Bronchial epithelial cell (primary cell): ENCODE measurements around the gene IPO13. TPM values are rescaled to one million over a fixed set of nuclear protein-coding genes. Genes with fewer than 3 reads are reported as not detected.

ENCODE experiments used
- DNase-seq: peaks from one replicate; pipeline ENCODE4 v3.0.0-alpha.2; 2010; ENCODE audit warnings: low read depth
- FAIRE-seq: peaks from 2 replicates; lab custom pipeline; 2011; peaks lifted over from hg19 to GRCh38; lab: Jason Lieb, UNC
- H3K27me3 ChIP-seq: 2 replicates; pipeline ENCODE4 v1.5.1; 2011; ENCODE audit warnings: low read length; ENCODE audit not compliant: control insufficient read depth, insufficient read depth
- H3K36me3 ChIP-seq: 2 replicates; pipeline ENCODE4 v1.5.1; 2011; ENCODE audit warnings: low read length; ENCODE audit not compliant: control insufficient read depth, insufficient read depth
- H3K4me3 ChIP-seq: 2 replicates; pipeline ENCODE4 v1.5.1; 2011; ENCODE audit warnings: mild to moderate bottlenecking, low read depth, low read length, control low read depth
- total RNA-seq: library from RNA; depleted of rRNA; stranded (reverse); fragments of >200 nt; gene quantifications from 2 replicates; pipeline ENCODE4 v1.2.1, GENCODE V29; 2014
- TF ChIP-seq, protein P1 (sequence below): IDR thresholded peaks from 2 replicates; pipeline ENCODE4 v1.5.1; 2011; ENCODE audit warnings: mild to moderate bottlenecking, moderate library complexity, low read length, control low read depth, inconsistent platforms; ENCODE audit not compliant: insufficient read depth, severe bottlenecking

IPO13 gene
- total RNA-seq, 1 donor from 2014 or later = 13.2 TPM

DNA sequence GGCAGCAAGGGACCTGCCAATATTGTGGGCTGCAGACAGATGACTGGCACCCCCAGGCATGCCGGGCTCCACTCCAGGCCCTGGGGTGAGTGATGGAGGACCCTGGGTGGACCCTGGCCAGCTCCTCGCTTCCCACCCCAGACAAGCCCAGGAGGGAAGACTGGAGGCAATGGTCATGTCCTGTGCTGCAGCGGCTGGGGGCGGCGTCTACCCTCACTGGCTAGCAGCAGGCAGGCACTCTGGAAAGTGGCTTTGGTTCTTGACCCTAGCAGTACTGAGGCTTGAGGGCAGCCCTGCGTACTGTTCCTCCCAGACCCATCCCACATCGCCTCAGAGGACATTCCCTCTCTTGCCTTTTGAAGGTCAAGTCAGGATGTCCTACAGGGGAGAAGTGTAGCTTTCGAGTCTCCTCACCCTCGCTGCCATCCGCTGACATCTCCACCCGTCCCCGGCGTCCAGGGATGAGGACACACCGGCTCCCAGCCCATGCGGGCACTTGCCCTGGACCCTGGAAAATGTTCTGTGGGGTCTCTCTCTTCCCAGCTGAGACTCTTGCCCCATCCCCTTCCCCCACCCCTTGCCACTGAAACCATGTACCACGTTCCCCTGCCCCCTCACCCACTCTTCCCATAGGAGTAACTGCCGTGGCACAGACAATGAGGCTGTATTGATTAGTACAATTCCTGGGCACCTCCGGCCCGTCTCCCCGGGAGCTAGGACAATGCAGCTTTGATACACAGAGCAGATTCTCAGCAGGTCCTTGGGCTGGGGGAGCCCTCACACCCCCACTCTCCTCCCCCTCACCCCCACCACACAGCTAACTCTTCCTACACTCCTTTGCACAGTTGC lies 69.5 kb downstream of the IPO13 start:
- H3K36me3 ChIP-seq = peaks cover 10% of the 10 kb centered on the region
- H3K4me3 ChIP-seq = no peak overlapping the region
- FAIRE-seq (no peak), DNase-seq (no peak)
- TF ChIP-seq, protein P1, sequence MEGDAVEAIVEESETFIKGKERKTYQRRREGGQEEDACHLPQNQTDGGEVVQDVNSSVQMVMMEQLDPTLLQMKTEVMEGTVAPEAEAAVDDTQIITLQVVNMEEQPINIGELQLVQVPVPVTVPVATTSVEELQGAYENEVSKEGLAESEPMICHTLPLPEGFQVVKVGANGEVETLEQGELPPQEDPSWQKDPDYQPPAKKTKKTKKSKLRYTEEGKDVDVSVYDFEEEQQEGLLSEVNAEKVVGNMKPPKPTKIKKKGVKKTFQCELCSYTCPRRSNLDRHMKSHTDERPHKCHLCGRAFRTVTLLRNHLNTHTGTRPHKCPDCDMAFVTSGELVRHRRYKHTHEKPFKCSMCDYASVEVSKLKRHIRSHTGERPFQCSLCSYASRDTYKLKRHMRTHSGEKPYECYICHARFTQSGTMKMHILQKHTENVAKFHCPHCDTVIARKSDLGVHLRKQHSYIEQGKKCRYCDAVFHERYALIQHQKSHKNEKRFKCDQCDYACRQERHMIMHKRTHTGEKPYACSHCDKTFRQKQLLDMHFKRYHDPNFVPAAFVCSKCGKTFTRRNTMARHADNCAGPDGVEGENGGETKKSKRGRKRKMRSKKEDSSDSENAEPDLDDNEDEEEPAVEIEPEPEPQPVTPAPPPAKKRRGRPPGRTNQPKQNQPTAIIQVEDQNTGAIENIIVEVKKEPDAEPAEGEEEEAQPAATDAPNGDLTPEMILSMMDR = no peak
- no peaks in the 10 kb centered on the region for H3K27me3 ChIP-seq

DNA sequence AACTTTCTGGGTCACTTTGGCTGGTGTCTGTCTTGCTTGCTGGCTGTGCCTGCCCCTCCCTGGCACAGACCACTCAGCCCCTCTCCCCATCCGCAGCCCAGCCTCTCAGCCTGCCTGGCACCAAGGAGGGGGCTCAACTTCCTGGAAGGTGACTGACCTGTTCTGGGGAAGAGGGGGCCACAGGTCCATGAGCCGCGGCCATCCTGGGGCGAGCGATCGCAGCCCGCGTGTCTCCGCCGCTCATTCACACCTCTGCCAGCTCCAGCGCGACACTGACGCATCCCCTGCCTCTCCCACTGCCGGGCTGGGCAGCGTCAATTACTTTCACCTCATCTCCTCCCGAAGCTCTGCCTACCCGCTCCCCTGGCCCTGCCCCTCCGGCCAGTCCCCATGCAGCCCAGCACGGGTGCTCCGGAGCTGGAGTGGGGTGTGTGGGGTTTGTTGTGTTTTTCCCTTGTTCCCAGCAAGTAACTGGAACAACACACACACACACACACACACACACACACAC lies 70.2 kb downstream of the IPO13 start:
- FAIRE-seq (no peak), DNase-seq (no peak)
- Histone ChIP-seq H3K36me3 (peaks cover 14% of the 10 kb centered on the region), H3K27me3 (no peaks in the 10 kb centered on the region), H3K4me3 (no peak overlapping the region)
- TF ChIP-seq, protein P1 = no peak

Other genes with a start within 250 kb of the IPO13 start
- gene ST3GAL3, start 239.4 kb upstream of the IPO13 start, total RNA-seq = 6.7 and 10.3 TPM in 2 replicates
- 8.7 and 20.1 TPM in 2 replicates for gene ARTN, start 13.1 kb upstream of the IPO13 start, total RNA-seq
- gene DPH2, start 23.1 kb downstream of the IPO13 start, total RNA-seq = 17.9 and 31.9 TPM in 2 replicates
- gene ATP6V0B, start 28.0 kb downstream of the IPO13 start, total RNA-seq = 220 and 241 TPM in 2 replicates
- 72.7 and 84.0 TPM in 2 replicates for gene B4GALT2, start 32.3 kb downstream of the IPO13 start, total RNA-seq
- 2.6 and 3.7 TPM in 2 replicates for gene CCDC24, start 44.6 kb downstream of the IPO13 start, total RNA-seq
- gene SLC6A9, start 84.5 kb downstream of the IPO13 start, total RNA-seq = 13.4 and 21.9 TPM in 2 replicates
- not detected in 2 replicates for gene KLF17, start 171.9 kb downstream of the IPO13 start, total RNA-seq
- gene KLF18, start 194.7 kb downstream of the IPO13 start, total RNA-seq = not detected in 2 replicates